Caki2 (cell line): ENCODE results near the gene PCSK2. TPM values are rescaled to one million over a fixed set of nuclear protein-coding genes. Genes with fewer than 3 reads are reported as not detected.
A peak's percentile ranks its signal among the peaks of the same experiment; 100 is the strongest.

ENCODE experiments used
- DNase-seq: peaks from one replicate; pipeline ENCODE4 v3.0.0-alpha.2; 2015; ENCODE audit warnings: low read depth
- in situ Hi-C: cut with HindIII; loops from 2 replicates; pipeline ENCODE4 v1.10.0; 2016; ENCODE audit warnings: low sequenced_read_pairs, low pct_unique_long_range_greater_than_20kb, mixed read lengths
- total RNA-seq: library from RNA; depleted of rRNA; stranded (reverse); fragments of >200 nt; shearing (Covaris generic); gene quantifications from 2 replicates; pipeline ENCODE4 v1.2.3, GENCODE V29; 2014; ENCODE audit warnings: low replicate concordance

The PCSK2 gene
- total RNA-seq, 1 experiment from 2014 or later: 0.91 TPM

GRCh38 chr20:17482536-17482935 lies 255.7 kb downstream of the PCSK2 start:
- no peak for DNase-seq
- in situ Hi-C loops: no loop called here

GRCh38 chr20:17485017-17485416 lies 258.2 kb downstream of the PCSK2 start:
- no peak for DNase-seq
- in situ Hi-C loops: no loop called here

GRCh38 chr20:17488916-17489600 lies 262.2 kb downstream of the PCSK2 start:
- no peak for DNase-seq
- in situ Hi-C loops: no loop called here

- no peak for DNase-seq
- in situ Hi-C loops: no loop called here
Observed at GRCh38 chr20:17490501-17490900, 263.7 kb downstream of the PCSK2 start.

- no peak for DNase-seq
- in situ Hi-C loops: no loop called here
Observed at GRCh38 chr20:17491041-17491440, 264.2 kb downstream of the PCSK2 start.

- DNase-seq: no peak
- in situ Hi-C loops: no loop called here
Observed at GRCh38 chr20:17491488-17491887, 264.6 kb downstream of the PCSK2 start.

- in situ Hi-C loops: no loop called here
- no peak for DNase-seq
Observed at GRCh38 chr20:17493173-17493572, 266.3 kb downstream of the PCSK2 start.

GRCh38 chr20:17494201-17494600 lies 267.4 kb downstream of the PCSK2 start:
- no peak for DNase-seq
- in situ Hi-C loops: no loop called here

- no peak for DNase-seq
- in situ Hi-C loops: no loop called here
Observed at GRCh38 chr20:17495826-17496225, 269.0 kb downstream of the PCSK2 start.

- in situ Hi-C loops: no loop called here
- DNase-seq: no peak
Observed at GRCh38 chr20:17497821-17498580, 271.2 kb downstream of the PCSK2 start.

GRCh38 chr20:17498641-17499040 lies 271.8 kb downstream of the PCSK2 start:
- no peak for DNase-seq
- in situ Hi-C loops: no loop called here

- DNase-seq: peak; percentile 38
Observed at GRCh38 chr20:17499041-17499440, 272.2 kb downstream of the PCSK2 start.

GRCh38 chr20:17500271-17500670 lies 273.4 kb downstream of the PCSK2 start:
- in situ Hi-C loops: no loop called here
- DNase-seq: no peak

More at GRCh38 chr20:17499041-17499440, 272.2 kb downstream of the PCSK2 start:
- in situ Hi-C loops: no loop called here

- DNase-seq: no peak
- in situ Hi-C loops: no loop called here
Observed at GRCh38 chr20:17500826-17501225, 274.0 kb downstream of the PCSK2 start.

- in situ Hi-C loops: no loop called here
- DNase-seq: no peak
Observed at GRCh38 chr20:17501701-17502100, 274.9 kb downstream of the PCSK2 start.

- in situ Hi-C loops: no loop called here
- no peak for DNase-seq
Observed at GRCh38 chr20:17502105-17502504, 275.3 kb downstream of the PCSK2 start.

GRCh38 chr20:17503301-17504065 lies 276.6 kb downstream of the PCSK2 start:
- in situ Hi-C loops: no loop called here
- no peak for DNase-seq

- in situ Hi-C loops: no loop called here
- DNase-seq: no peak
Observed at GRCh38 chr20:17504066-17504897, 277.4 kb downstream of the PCSK2 start.
